Fibroblast of skin of scalp (primary cell): ENCODE measurements around the gene POLE4.

Experiments used
- DNase-seq: peaks from one replicate; pipeline ENCODE4 v3.0.0-alpha.2; 2013

POLE4 gene

DNA sequence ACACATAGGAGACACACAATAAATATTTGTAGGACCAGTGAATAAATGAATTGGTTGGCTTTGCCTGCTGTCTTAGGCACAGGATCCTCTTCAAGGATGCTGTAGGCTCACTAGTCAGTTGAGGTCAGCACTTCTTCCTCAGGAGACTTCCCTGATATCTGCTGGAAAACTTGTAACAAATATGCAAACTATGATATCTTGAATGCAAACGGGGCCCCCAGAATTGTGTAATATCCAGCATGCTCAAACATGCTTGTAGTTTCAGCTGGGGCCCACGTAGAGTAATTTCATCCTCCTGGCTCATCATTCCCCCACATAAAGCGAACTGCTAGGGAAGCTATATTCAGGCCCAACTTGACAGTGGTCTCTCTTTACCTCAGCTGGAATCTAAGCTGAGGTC, 43.6 kb downstream of the POLE4 start:
- DNase-seq, result peak; percentile 21

GRCh38 chr2:75003276-75003675, 44.8 kb downstream of the POLE4 start:
- DNase-seq, result no peak

DNA sequence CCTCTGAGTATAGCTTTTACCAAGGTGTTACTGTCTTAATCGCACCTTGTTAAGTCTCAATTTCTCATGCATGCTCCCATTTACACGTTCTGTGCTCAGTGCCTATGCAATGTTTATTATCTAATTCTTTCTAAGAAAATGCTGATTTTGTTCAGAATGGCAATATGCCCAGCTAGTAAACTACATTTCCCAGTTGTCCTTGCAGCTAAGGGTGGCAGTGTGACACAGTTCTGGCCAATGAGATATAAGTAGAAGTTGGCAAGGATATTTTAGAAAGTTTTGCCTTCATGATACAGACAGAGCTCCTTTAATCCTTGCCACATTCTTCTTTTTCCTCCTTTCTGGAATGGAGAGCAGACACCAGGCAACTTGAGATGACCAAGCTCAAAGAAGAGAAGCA, 45.3 kb downstream of the POLE4 start:
- DNase-seq, result no peak

DNA sequence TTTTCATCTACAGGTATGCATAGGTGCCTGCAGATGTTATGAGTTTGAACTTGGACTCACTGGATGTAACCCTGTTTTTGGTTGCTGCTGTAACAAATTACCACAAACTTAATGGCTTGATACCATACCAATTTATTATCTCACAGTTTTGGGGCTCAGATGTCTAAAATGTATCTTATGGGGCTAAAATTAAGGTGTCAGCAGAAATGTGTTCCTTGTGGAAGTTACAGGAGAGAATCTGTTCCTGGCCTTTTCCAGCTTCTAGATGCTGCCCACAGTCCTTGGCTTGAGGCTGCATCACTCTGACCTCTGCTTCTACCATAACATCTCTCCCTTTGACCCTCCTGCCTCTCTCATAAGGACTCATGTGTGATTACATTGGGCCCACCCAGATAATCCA, 47.6 kb downstream of the POLE4 start:
- DNase-seq, result no peak

GRCh38 chr2:75007061-75007460, 48.6 kb downstream of the POLE4 start:
- no peak for DNase-seq

GRCh38 chr2:75007819-75008218, 49.4 kb downstream of the POLE4 start:
- DNase-seq, result no peak

- no peak for DNase-seq
Observed at GRCh38 chr2:75010571-75010970, 52.1 kb downstream of the POLE4 start.

DNA sequence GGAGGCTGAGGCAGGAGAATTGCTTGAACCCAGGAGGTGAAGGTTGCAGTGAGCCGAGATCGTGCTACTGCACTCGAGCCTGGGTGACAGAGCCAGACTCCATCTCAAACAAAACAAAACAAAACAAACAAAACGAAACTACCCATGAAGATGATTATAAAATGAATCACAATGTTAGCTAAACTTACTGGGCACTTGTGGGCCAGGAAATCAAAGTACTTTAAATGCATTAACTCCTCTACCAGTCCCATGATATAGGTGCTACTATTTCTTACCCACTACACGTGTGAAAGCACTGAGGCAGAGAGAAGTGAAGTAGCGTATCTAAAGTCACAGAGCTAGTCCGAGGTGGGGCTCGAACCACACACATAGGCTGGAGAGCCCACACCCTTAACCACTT, 53.6 kb downstream of the POLE4 start:
- no peak for DNase-seq

DNA sequence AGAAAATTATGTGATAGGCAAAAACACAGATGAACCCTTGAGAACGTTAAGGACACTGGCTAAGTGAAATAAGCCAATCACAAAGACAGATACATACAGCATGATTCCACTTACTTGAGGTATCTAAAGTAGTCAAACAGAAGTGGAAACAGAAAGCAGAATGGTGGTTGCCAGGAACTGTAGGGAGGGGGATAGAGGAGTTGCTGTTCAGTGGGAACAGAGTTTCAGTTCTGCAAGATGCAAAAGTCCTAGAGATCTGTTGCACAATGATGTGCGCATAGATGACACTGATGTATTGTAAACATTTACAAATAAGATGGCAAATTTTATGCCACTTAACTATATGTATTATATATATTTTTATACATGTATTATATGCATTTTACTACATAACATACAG, 59.7 kb downstream of the POLE4 start:
- no peak for DNase-seq
